ENCODE data around the gene ITGB3.

ITGB3 gene

DNA sequence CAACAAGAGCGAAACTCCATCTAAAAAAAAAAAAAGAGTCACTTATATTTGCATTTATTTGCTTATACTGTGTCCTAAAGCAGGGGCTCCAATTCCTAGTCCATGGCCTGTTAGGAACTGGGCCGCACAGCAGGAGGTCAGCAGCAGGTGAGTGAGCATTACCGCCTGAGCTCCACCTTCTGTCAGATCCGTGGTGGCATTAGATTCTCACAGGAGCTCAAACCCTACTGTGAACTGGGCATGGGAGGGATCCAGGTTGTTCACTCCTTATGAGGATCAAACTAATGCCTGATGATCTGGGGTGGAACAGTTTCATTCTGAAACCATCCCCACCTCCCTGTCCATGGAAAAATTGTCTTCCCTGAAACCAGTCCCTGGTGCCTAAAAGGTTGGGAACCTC, 24.9 kb downstream of the ITGB3 start:
- DNase-seq: no peak

DNA sequence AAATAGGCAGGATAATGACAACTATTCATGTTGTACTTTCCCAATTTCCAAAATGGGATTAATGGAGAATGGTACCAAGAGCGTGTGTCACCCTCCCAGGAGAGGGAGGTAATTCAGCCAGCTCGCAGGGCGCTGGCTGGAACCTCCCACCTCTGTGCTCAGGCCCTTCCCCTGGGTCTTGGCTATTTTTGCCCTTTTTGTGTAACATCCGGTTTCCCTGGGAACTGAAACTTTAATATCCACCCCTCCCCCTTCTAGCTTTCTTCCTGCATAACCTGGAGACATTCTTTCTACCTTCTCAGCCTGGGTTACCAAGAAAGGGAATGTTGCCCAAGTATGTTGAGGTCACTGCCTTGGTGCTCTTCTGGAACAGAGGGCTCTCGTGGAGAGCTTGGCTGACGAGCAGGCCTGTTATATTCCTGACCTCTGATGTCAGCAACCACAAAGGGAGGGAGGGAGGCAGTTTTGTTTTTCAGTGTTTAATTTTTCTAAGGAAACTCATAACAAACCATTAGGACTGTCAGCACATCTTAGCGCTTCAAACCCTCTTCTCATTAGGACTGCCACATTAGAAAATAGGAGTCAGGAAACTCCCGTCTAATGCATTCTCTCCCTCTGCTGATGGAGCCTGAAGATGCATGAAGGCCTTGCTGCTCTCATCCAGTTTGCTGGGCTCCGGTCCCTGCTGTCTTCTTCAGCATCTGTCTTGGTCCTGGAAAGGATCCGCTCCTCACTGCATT, 25.6 kb downstream of the ITGB3 start:
- DNase-seq: peak; percentile 74 to 78

DNA sequence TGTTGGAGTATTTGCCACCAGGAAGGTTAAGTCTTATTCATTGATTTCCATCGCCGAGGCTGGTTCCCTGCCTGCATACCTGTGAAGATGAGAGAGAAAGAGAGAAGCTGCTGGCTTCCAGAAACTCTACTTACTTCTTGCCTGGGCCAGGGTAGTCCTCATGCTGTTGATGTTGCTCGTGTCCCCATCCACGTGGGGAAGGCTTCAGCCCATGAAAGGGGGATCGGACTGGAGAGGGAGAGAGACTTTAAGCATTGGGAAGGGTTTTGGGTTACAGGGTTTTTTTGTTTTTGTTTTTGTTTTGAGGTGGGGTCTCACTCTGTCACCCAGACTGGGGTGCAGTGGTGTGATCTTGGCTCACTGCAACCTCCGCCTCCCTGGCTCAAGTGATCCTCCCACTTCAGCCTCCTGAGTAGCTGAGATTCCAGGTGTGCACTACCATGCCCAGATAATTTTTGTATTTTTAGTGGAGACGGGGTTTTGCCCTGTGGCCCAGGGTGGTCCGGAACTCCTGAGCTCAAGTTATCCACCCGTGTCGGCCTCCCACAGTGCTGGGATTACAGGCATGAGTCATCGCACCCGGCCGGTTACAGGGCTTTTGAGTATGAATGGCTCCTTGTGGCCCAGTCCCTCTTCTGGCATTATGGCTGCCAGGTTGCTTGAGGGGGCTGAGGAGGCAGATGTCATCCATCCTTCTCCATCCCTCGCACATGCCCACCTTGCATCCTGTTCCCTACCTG, 26.6 kb downstream of the ITGB3 start:
- no peak for DNase-seq

- peak; percentile 55 to 80 for DNase-seq
These were observed 27.6 kb downstream of the ITGB3 start for GRCh38 chr17:47281216-47281615.

GRCh38 chr17:47285003-47285402, 31.4 kb downstream of the ITGB3 start:
- no peak for DNase-seq

DNA sequence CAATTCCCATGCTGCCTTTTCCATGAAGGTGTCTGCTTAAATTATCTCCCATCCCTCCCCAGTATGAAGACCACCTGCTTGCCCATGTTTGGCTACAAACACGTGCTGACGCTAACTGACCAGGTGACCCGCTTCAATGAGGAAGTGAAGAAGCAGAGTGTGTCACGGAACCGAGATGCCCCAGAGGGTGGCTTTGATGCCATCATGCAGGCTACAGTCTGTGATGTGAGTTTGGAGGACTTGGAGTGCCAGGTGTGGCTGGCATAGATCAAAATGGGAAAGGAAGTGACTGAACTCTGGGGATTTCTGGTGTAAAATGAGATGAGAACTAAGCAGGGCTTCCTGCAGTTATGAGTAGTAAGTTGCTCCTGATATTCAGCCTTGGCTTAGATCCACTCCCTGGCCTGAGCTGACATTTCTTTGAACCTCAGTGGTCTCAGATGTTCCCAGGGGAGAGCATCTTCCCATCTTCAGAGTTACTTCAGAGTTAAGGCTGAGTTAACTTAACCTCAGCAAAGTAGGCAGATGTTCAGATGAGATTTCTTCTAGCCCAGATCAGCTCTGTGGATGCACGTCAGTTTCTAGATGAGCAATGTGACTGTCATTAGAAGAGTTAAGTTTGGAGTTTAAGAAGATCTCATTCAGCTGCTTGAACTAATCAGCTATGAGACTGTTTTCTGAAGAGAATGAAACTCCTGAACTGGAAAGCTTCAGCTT, 32.7 kb downstream of the ITGB3 start:
- DNase-seq: no peak

DNA sequence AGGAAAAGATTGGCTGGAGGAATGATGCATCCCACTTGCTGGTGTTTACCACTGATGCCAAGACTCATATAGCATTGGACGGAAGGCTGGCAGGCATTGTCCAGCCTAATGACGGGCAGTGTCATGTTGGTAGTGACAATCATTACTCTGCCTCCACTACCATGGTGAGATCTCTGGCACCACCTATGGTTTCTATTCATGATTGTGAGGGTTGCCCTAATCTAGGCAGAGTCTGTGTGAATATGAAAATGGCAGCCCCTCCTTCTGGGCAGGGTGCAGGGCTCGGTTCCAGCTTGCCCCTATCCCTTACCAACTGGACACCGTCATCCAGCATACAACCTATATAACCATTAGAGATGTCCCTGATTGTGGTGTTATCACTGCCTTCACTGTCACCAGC, 33.4 kb downstream of the ITGB3 start:
- DNase-seq: no peak

- no peak for DNase-seq
These were observed 34.0 kb downstream of the ITGB3 start for GRCh38 chr17:47287639-47288038.

GRCh38 chr17:47288531-47289116, 35.0 kb downstream of the ITGB3 start:
- DNase-seq: peak in 1 of 2 donors; percentile 12

GRCh38 chr17:47289302-47289701, 35.7 kb downstream of the ITGB3 start:
- no peak for DNase-seq

GRCh38 chr17:47290870-47291241, 37.2 kb downstream of the ITGB3 start:
- no peak for DNase-seq

- no peak for DNase-seq
These were observed 37.7 kb downstream of the ITGB3 start for GRCh38 chr17:47291242-47291873.

GRCh38 chr17:47292206-47292605, 38.6 kb downstream of the ITGB3 start:
- no peak for DNase-seq

DNA sequence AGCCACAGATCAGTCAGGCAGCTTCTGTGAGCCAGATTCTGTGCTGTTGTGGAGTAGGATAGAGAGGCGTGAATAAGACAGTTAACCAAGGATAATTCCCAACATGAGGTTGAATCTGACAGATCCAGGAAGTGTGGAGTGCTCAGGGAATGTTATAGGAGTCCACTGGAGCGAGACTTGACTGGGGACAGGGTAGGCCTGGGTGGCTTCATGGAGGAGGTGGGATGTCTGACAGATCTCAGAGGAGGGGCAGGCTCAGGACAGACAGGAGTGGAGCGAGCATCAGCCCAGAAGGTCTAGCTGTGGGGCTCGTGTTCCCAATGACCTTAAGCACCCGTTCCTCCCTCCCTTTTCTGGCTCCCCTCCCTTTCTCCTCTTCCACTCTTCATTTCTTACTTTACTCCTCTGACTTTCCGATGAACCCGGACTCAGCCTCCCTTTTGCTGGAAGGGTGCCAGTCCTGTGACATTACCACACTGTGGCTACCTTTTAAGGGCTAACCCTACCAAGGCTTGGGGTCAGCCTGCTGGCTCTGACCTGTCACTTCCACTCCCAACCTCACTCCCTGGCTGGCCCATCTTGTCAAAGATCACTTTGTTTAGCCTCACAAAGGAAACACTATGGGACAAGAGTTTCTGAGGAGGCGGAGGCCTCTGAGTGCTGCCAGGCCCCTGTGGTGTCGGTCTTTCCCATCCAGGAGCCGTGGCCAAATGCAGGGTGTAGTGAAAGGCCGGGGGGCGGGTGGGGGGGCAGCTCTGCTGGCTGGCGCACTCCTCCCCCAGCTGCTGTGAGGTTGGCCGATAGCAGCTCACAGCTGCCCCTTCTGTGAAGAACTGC, 41.6 kb downstream of the ITGB3 start:
- DNase-seq: no peak

DNA sequence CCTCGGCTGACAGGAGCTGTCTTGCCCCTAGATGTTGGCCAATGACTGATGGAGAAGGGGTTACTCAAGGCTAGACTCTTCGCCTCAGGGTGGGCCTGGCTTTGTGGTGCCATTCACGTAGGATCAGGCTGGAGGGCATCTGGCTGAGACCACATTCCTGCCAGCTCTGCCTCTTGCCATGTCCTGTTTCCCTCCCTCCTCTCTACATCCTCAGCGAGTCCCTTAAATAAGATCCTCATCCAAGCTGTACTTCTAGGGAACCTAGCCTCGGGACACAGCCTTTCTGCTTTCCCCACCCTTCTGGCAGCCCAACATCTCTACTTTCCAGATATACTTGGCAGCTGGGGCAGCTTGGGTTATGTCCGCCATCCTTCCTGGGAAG, 42.2 kb downstream of the ITGB3 start:
- no peak for DNase-seq

DNA sequence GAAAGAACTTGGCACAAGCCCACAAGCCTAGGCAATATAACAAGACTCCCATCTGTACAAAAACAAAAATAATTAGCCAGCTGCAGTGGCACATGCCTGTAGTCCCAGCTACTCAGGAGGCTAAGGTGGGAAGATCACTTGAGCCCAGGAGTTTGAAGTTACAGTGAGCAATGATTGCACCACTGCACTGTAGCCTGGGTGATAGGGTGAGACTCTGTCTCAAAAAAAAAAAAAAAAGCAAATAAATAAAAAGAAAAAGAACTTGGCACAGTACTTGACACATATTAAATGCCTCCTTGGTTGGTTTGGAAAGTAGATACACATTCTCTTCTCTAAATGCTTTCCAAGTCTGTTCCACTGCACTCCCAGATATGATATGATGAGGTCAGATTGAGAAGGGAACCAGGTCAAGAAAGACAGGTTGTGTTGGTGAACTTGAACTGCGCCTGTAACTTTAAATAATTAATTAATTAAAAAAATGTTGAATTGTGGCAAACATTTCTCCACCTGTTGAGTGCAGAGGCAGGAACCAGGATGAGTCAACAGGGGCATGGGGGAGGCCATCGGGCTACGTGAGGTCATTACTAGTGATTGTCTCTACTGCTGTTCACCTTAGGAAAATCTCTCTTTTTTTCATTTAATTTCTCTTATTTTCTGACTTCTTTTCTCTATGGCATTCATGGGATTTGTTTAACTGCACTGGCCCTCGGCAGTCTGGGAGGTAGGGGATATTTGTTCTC, 44.2 kb downstream of the ITGB3 start:
- DNase-seq: no peak

DNA sequence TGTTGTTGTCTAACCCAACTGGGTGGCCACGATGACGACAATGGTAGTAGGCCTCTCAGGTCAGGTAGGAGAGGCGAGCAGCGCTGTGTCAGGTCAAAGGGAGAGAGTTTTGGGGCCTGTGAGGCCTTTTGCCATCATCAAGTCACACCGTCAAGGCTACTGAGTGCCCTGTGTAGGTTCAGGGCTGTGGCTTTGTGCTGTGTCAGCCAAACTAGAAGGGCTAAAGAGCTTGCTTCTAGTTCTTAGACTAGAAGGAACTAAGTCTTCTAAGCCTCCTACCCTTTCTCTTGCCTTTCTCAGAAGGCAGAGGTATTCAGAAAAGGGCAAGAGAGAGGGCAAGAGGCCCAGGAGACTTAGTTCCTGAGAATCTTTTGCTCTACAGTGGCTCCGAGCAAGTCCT, 45.1 kb downstream of the ITGB3 start:
- no peak for DNase-seq

GRCh38 chr17:47299239-47299910, 45.7 kb downstream of the ITGB3 start:
- DNase-seq: no peak

GRCh38 chr17:47300718-47301117, 47.1 kb downstream of the ITGB3 start:
- DNase-seq: no peak

GRCh38 chr17:47301161-47301560, 47.5 kb downstream of the ITGB3 start:
- no peak for DNase-seq

DNA sequence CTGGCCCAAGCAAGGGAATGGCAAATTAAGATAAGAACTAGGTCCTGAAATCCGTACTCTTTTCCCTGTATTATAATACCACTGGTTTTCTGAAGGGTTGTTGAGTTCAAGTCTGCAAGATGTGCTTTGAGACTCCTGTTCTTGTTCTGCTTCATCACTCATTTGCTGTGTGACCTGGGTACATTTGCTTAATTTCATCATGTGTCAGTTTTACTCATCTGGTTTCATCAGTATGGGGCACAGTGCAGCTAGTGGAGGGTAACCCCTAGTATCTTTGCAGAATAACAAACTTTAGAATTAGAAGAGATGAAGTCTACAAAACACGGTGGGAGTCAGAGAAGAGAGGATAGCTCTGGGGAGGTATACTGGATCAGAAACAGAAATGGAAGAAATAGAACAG, 48.2 kb downstream of the ITGB3 start:
- DNase-seq: no peak
